ENCODE measurements around the gene FBXL20. TPM values are rescaled to one million over a fixed set of nuclear protein-coding genes. Genes with fewer than 3 reads are reported as not detected.
"Not testable (repeated sequence)": the region's sequence is repeated elsewhere in the genome, so short reads cannot be mapped to it uniquely, and the experiment has no call there.

The FBXL20 gene
- total RNA-seq, 1 donor, result 16.0 TPM

- DNase-seq (ENCODE audit: low read depth), result no peak
- no peak for TF ChIP-seq CTCF (IDR thresholded peaks at IDR 0.05; ENCODE audit: insufficient read depth, low read depth, low read length)
Measured at GRCh38 chr17:39305978-39306377, 95.4 kb downstream of the FBXL20 start.

GRCh38 chr17:39304188-39304587, 97.2 kb downstream of the FBXL20 start:
- no peak for DNase-seq (ENCODE audit: low read depth)
- H3K4me3 ChIP-seq (ENCODE audit: low read depth, low read length), result no peak overlapping the region
- no peak for TF ChIP-seq CTCF (IDR thresholded peaks at IDR 0.05; ENCODE audit: insufficient read depth, low read depth, low read length)

More at GRCh38 chr17:39305978-39306377, 95.4 kb downstream of the FBXL20 start:
- no peak overlapping the region for H3K4me3 ChIP-seq (ENCODE audit: low read depth, low read length)

GRCh38 chr17:39294060-39294459, 107.4 kb downstream of the FBXL20 start:
- DNase-seq (ENCODE audit: low read depth), result no peak
- TF ChIP-seq CTCF (IDR thresholded peaks at IDR 0.05; ENCODE audit: insufficient read depth, low read depth, low read length), result no peak
- H3K4me3 ChIP-seq (ENCODE audit: low read depth, low read length), result no peak overlapping the region

- H3K4me3 ChIP-seq (ENCODE audit: low read depth, low read length); DNase-seq (ENCODE audit: low read depth): not testable (repeated sequence)
Measured at GRCh38 chr17:39292546-39292945, 108.9 kb downstream of the FBXL20 start.

GRCh38 chr17:39286513-39286912, 114.9 kb downstream of the FBXL20 start:
- not testable (repeated sequence) for DNase-seq (ENCODE audit: low read depth); H3K4me3 ChIP-seq (ENCODE audit: low read depth, low read length)

- no peak for TF ChIP-seq CTCF (IDR thresholded peaks at IDR 0.05; ENCODE audit: insufficient read depth, low read depth, low read length)
- no peak for DNase-seq (ENCODE audit: low read depth)
- no peak overlapping the region for H3K4me3 ChIP-seq (ENCODE audit: low read depth, low read length)
Measured at GRCh38 chr17:39284685-39285084, 116.7 kb downstream of the FBXL20 start.

GRCh38 chr17:39283896-39284295, 117.5 kb downstream of the FBXL20 start:
- no peak for TF ChIP-seq CTCF (IDR thresholded peaks at IDR 0.05; ENCODE audit: insufficient read depth, low read depth, low read length)
- H3K4me3 ChIP-seq (ENCODE audit: low read depth, low read length), result no peak overlapping the region
- no peak for DNase-seq (ENCODE audit: low read depth)

GRCh38 chr17:39283098-39283497, 118.3 kb downstream of the FBXL20 start:
- TF ChIP-seq CTCF (IDR thresholded peaks at IDR 0.05; ENCODE audit: insufficient read depth, low read depth, low read length), result no peak
- no peak overlapping the region for H3K4me3 ChIP-seq (ENCODE audit: low read depth, low read length)
- no peak for DNase-seq (ENCODE audit: low read depth)

All from fibroblast of villous mesenchyme (primary cell).